ENCODE data around the gene SCN9A. TPM values are rescaled to one million over a fixed set of nuclear protein-coding genes. Genes with fewer than 3 reads are reported as not detected.
A peak's percentile ranks its signal among the peaks of the same experiment; 100 is the strongest.

The SCN9A gene
- total RNA-seq (5.3 TPM), polyA plus RNA-seq (ENCODE audit: insufficient read depth, low read depth, low replicate concordance) (0.99 TPM)
- long read RNA-seq, donor 1 = 0 reads
- long read RNA-seq, donor 2, partial matches to known transcripts = 0 of 1 reads
- long read RNA-seq, donor 2, other reads (novel, unspliced or antisense) = 0 of 1 reads
- long read RNA-seq, donor 3 = 0 reads
- long read RNA-seq, donor 4 = 0 reads
- long read RNA-seq, donor 5 = 0 reads
- long read RNA-seq, donor 6 = 0 reads
- long read RNA-seq, donor 7, partial matches to known transcripts = 1 of 2 reads
- long read RNA-seq, donor 7, other reads (novel, unspliced or antisense) = 1 of 2 reads
- long read RNA-seq, donor 8 = 0 reads
- long read RNA-seq, donor 9 = 0 reads
- long read RNA-seq, donor 10 = 0 reads

GRCh38 chr2:166375736-166376487, at the start of gene SCN9A:
TSS of gene SCN9A (minus strand) at chr2:166375944. CDS start at chr2:166311756, 64,188 bp downstream.
- Histone ChIP-seq H3K9ac (ENCODE audit: low read length in 3 of 3) (peak within 1 kb of the TSS in 2 of 3 donors; percentile 52 to 56), H3K27ac (ENCODE audit: low read depth in 2 of 2, low read length in 2 of 2) (no peak within 1 kb of the TSS), H3K9me3 (ENCODE audit: control insufficient read depth in 2 of 3, insufficient read depth in 1 of 3, low read length in 3 of 3) (no peaks in the 10 kb centered on the region), H3K36me3 (ENCODE audit: control insufficient read depth in 2 of 3, insufficient read depth in 3 of 3, low read length in 3 of 3) (no peaks in the 10 kb centered on the region), H3K27me3 (ENCODE audit: control insufficient read depth, insufficient read depth, low read length) (no peaks in the 10 kb centered on the region), H3K4me3 (ENCODE audit: low read length in 3 of 3) (peak within 1 kb of the TSS; percentile 74 to 81 (median 80)), H3K4me1 (ENCODE audit: control insufficient read depth in 2 of 3, insufficient read depth in 2 of 3, low read depth in 1 of 3, low read length in 3 of 3) (peaks cover 0 to 4% (median 0%) of the 10 kb centered on the region in 3 donors)
- intact Hi-C loops (cut with DNase I) = no loop called here
- TF ChIP-seq CTCF (IDR thresholded peaks at IDR 0.05; ENCODE audit: borderline replicate concordance, extremely low read depth, insufficient read depth) = peak; percentile 11
- no peak for FAIRE-seq
- DNase-seq = peak; percentile 85 to 92 (median 91)

- Histone ChIP-seq H3K27me3 (ENCODE audit: control insufficient read depth, insufficient read depth, low read length) (no peaks in the 10 kb centered on the region), H3K4me3 (ENCODE audit: low read length in 3 of 3) (no peak overlapping the region), H3K9me3 (ENCODE audit: control insufficient read depth in 2 of 3, insufficient read depth in 1 of 3, low read length in 3 of 3) (no peaks in the 10 kb centered on the region), H3K36me3 (ENCODE audit: control insufficient read depth in 2 of 3, insufficient read depth in 3 of 3, low read length in 3 of 3) (no peaks in the 10 kb centered on the region), H3K9ac (ENCODE audit: low read length in 3 of 3) (no peak overlapping the region), H3K4me1 (ENCODE audit: control insufficient read depth in 2 of 3, insufficient read depth in 2 of 3, low read depth in 1 of 3, low read length in 3 of 3) (no peaks in the 10 kb centered on the region), H3K27ac (ENCODE audit: low read depth in 2 of 2, low read length in 2 of 2) (no peak overlapping the region)
- no peak for FAIRE-seq
- DNase-seq = no peak
- intact Hi-C loops (cut with DNase I) = no loop called here
- TF ChIP-seq CTCF (IDR thresholded peaks at IDR 0.05; ENCODE audit: borderline replicate concordance, extremely low read depth, insufficient read depth) = no peak
Observed at GRCh38 chr2:166424841-166425240, 49.1 kb upstream of the SCN9A start.

GRCh38 chr2:166419616-166419934, 43.8 kb upstream of the SCN9A start:
- intact Hi-C loops (cut with DNase I) = no loop called here

More at GRCh38 chr2:166419616-166419934, 43.8 kb upstream of the SCN9A start:
- no peaks in the 10 kb centered on the region for H3K36me3 ChIP-seq (ENCODE audit: control insufficient read depth in 2 of 3, insufficient read depth in 3 of 3, low read length in 3 of 3)
- FAIRE-seq = peak; percentile 29
- no peak for TF ChIP-seq CTCF (IDR thresholded peaks at IDR 0.05; ENCODE audit: borderline replicate concordance, extremely low read depth, insufficient read depth)
- H3K9me3 ChIP-seq (ENCODE audit: control insufficient read depth in 2 of 3, insufficient read depth in 1 of 3, low read length in 3 of 3) = no peaks in the 10 kb centered on the region
- DNase-seq = peak in 2 of 5 donors; percentile 35 to 41
- H3K9ac ChIP-seq (ENCODE audit: low read length in 3 of 3) = no peak overlapping the region
- no peaks in the 10 kb centered on the region for H3K4me1 ChIP-seq (ENCODE audit: control insufficient read depth in 2 of 3, insufficient read depth in 2 of 3, low read depth in 1 of 3, low read length in 3 of 3)
- H3K27me3 ChIP-seq (ENCODE audit: control insufficient read depth, insufficient read depth, low read length) = no peaks in the 10 kb centered on the region
- no peak overlapping the region for H3K27ac ChIP-seq (ENCODE audit: low read depth in 2 of 2, low read length in 2 of 2)
- H3K4me3 ChIP-seq (ENCODE audit: low read length in 3 of 3) = no peak overlapping the region
